ENCODE results near the gene CCDC136.

DNA sequence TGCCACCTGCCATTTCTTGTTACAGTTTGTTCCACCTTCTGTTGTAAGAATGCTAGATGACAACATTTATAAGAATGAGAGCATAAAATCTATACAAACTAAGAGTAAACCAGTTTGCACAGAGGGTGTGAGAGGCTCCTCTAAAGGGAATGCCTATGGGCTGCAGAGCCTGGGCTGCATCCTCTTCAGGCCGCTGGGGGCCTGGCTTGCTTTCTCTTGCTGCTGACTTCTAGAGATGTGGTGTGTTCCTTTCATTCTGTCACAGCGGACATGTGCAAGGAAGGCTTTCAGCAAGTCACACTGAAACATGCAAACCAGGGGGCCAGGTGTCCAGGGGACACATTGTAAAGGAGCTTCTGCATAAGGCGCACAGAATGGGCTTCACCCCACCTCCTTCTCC is 63.8 kb downstream of the CCDC136 start:
- TF ChIP-seq, protein P1, sequence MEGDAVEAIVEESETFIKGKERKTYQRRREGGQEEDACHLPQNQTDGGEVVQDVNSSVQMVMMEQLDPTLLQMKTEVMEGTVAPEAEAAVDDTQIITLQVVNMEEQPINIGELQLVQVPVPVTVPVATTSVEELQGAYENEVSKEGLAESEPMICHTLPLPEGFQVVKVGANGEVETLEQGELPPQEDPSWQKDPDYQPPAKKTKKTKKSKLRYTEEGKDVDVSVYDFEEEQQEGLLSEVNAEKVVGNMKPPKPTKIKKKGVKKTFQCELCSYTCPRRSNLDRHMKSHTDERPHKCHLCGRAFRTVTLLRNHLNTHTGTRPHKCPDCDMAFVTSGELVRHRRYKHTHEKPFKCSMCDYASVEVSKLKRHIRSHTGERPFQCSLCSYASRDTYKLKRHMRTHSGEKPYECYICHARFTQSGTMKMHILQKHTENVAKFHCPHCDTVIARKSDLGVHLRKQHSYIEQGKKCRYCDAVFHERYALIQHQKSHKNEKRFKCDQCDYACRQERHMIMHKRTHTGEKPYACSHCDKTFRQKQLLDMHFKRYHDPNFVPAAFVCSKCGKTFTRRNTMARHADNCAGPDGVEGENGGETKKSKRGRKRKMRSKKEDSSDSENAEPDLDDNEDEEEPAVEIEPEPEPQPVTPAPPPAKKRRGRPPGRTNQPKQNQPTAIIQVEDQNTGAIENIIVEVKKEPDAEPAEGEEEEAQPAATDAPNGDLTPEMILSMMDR (IDR thresholded peaks at IDR 0.05): no peak
- no peak for TF ChIP-seq ZFX (IDR thresholded peaks at IDR 0.05; ENCODE audit: borderline replicate concordance)

Data from 22Rv1 (cell line).